Measurements from ENCODE around the gene ASXL1.

Gene ASXL1

GRCh38 chr20:32481311-32482142 lies 123.4 kb downstream of the ASXL1 start:
- no peak for DNase-seq (ENCODE audit: low spot score)

DNA sequence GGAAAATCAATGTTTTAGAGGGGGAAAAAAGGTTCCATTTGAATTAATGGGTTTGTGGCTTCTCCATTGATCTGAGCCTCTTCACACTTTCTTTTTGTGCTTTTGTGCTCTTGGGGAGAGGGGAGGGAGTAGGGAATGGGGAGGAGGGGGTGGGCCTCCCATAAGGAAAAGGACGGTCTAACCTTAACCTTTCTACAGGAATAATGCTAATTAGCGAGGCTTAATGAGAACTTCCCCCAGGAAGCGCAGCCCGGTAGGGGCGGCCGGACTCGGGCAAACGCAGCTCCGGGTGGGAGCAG lies 124.0 kb downstream of the ASXL1 start:
- DNase-seq (ENCODE audit: low spot score) = no peak

GRCh38 chr20:32482442-32483261 lies 124.5 kb downstream of the ASXL1 start:
- DNase-seq (ENCODE audit: low spot score) = peak; percentile 54

- DNase-seq (ENCODE audit: low spot score) = peak; percentile 78
Observed at GRCh38 chr20:32483351-32484224, 125.5 kb downstream of the ASXL1 start.

DNA sequence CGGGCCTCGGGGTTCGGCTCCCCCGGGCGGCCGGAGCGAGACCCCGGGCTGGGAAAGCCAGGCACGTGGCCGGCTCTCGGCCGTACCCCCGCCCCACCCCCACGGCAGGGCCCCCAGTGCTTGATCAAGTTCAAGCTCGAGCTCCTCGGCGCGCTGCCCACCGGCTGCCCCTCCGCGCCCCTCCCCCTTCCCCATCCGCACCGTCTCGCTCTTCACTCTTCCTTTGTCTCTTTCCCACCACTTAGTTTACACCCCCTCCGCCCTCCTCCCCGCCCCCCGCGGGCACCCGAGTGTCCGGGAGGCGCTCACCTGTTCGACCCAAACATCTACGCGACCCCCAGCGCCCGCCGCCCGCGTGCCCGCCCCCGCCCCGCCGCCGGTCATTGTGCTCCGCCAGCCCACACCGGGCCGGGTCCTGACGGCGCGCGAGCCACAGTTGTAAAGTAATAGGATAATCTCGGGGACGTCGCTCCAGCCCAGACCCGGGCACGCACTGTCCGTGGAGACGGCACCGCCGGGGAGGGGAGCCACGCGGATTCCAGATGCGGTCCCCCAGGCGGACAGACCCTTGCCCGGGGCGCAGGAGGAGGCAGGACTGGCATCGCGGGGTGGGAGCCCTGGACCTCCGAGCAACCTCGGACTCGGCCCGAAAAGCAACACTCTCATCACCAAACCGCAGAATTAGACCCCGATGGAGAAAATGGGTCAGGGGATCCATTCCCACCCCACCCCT lies 126.3 kb downstream of the ASXL1 start:
- peak; percentile 44 for DNase-seq (ENCODE audit: low spot score)

- peak; percentile 66 for DNase-seq (ENCODE audit: low spot score)
Observed at GRCh38 chr20:32484958-32485769, 127.0 kb downstream of the ASXL1 start.

DNA sequence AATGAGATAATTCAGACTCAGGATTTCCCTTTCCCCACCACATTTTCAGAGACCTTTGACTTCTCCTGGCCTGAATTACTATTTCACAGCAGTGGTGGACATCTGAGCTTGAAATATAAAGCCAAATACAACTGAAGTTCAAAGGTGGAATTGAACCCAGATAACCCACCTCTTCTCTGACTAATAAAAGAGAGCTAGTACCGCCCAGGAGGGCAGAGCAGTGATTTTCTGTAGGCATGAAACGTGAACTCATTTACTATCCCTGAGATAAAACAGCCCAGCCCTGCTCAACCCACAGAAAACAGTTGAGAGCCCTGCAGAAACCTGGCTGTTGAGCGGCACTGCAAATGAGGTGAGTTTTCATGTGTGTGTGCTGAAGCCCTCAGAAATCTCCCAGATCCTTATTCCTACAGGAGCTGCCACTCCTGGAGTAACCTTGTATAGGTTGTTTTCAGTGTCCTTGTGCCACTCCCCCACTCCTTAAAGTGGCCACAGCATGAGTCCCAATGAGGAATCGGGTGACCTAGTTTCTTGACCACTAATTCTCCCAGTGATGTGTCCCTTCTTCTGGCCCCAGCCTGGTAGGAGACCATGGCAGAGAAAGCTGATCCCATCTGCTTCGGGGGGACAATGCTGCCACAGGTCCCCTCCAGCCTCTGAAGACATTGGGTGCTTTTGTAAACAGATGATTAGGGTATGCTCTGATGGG lies 127.8 kb downstream of the ASXL1 start:
- no peak for DNase-seq (ENCODE audit: low spot score)

GRCh38 chr20:32487381-32487780 lies 129.2 kb downstream of the ASXL1 start:
- DNase-seq (ENCODE audit: low spot score) = no peak

DNA sequence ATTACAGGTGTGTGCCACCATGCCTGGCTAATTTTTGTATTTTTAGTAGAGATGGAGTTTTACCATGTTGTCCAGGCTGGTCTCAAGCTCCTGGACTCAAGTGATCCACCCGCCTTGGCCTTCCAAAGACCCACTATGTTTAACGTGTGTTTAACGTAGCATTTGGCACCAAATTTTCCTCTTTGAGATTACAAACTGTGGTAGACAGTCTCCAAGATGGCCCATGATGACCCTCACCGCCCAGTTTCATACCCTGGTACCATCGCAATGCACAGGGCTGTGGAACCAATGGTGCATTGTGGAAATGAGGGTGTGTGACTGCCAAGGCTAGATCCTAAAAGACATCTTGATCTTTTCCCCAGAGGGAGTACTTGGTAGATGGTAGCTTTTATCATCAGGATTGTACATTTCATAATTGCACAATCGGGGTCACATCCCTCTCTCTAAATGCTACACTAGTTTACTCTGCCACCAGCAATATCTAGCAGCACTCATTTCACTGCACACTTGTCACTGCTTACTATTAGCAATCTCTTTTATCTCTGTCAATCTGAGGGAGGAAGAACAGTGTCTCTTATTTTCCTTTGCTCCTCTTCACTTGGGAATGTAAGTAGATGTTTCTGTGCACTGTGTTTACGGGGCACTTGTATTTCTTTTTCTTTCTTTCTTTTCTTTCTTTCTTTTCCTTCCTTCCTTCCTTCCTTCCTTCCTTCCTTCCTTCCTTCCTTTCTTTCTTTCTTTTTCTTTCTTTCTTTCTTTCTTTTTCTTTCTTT lies 130.1 kb downstream of the ASXL1 start:
- no peak for DNase-seq (ENCODE audit: low spot score)
